Effector memory CD4-positive, alpha-beta T cell (primary cell): ENCODE results near the gene NPIPB2.
"Not testable (repeated sequence)": the region's sequence is repeated elsewhere in the genome, so short reads cannot be mapped to it uniquely, and the experiment has no call there.

Experiments
- DNase-seq, 3 donors: peaks; one replicate each; pipeline ENCODE4 v3.0.0-alpha.2; 2020
- H3K27ac ChIP-seq: 2 replicates; pipeline ENCODE4 v1.7.0; 2013; ENCODE audit warnings: mild to moderate bottlenecking, low read length, moderate library complexity; ENCODE audit not compliant: insufficient read depth, poor library complexity, severe bottlenecking
- H3K27me3 ChIP-seq: replicated peaks from 2 replicates; pipeline ENCODE4 v1.7.0; 2013; ENCODE audit warnings: mild to moderate bottlenecking, low read length; ENCODE audit not compliant: insufficient read depth, control insufficient read depth, poor library complexity, severe bottlenecking
- H3K36me3 ChIP-seq: 2 replicates; pipeline ENCODE4 v1.7.0; 2013; ENCODE audit warnings: mild to moderate bottlenecking, low read length, moderate library complexity; ENCODE audit not compliant: control insufficient read depth, insufficient read depth
- H3K4me1 ChIP-seq: 2 replicates; pipeline ENCODE4 v1.7.0; 2013; ENCODE audit warnings: low read length, mild to moderate bottlenecking; ENCODE audit not compliant: control insufficient read depth, insufficient read depth, poor library complexity, severe bottlenecking
- H3K4me3 ChIP-seq: 2 replicates; pipeline ENCODE4 v1.7.0; 2013; ENCODE audit warnings: low read length, low read depth, mild to moderate bottlenecking; ENCODE audit not compliant: insufficient read depth, poor library complexity, severe bottlenecking
- H3K9me3 ChIP-seq: 2 replicates; pipeline ENCODE4 v1.7.0; 2013; ENCODE audit warnings: mild to moderate bottlenecking, low read length, moderate library complexity; ENCODE audit not compliant: control insufficient read depth

NPIPB2 gene

DNA sequence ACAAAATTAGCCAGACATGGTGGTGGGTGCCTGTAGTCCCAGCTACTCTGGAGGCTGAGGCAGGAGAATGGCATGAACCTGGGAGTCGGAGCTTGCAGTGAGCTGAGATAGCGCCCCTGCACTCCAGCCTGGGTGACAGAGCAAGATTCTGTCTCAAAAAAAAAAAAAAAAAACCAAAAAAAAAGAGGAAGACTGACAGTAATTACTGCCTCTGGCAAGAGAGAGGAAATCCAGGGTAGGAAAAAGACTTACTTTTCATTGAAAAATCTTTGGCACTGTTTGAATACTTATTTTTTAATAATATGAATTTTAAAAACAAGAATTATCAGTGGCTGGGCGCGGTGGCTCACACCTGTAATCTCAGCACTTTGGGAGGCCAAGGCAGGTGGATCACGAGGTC is 20.6 kb upstream of the NPIPB2 start:
- not testable (repeated sequence) for H3K9me3 ChIP-seq, H3K27ac ChIP-seq, DNase-seq, H3K4me3 ChIP-seq, H3K4me1 ChIP-seq, H3K36me3 ChIP-seq, H3K27me3 ChIP-seq

DNA sequence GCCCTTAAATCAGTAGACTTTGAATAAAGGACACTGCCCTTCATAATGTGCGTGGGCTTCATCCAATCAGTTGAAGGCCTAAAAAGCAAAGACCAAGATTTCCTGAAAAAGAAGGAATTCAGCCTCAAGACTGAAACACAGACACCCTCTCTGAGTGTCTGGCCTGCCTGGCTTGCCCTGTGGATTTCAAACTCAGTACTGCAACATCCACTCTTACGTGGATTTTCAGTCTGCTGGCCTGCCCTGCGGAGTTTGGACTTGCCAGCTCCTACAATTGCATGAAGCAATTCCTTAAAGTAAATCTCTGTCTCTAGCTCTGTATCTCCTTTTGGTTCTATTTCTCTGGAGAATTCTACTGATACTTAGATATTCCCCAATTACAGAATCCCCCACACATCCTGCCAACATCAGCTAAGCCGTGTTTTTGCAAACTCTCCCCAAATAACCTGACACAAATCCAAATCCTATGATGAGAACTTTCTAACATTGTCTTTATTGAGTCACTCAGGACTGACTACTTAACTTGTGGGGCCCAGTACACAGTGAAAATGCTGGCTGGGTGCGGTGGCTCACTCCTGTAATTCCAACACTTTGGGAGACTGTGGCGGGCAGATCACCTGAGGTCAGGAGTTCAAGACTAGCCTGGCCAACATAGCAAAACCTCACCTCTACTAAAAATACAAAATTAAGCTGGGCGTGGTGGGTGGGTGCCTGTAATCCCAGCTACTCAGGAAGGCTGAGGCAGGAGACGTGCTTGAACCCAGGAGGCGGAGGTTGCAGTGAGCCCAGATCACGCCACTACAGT is 15.9 kb upstream of the NPIPB2 start:
- Histone ChIP-seq H3K36me3 (no peaks in the 10 kb centered on the region), H3K4me1 (no peaks in the 10 kb centered on the region), H3K4me3 (no peak overlapping the region), H3K27me3 (no peaks in the 10 kb centered on the region), H3K27ac (no peak overlapping the region), H3K9me3 (no peaks in the 10 kb centered on the region)
- no peak for DNase-seq

DNA sequence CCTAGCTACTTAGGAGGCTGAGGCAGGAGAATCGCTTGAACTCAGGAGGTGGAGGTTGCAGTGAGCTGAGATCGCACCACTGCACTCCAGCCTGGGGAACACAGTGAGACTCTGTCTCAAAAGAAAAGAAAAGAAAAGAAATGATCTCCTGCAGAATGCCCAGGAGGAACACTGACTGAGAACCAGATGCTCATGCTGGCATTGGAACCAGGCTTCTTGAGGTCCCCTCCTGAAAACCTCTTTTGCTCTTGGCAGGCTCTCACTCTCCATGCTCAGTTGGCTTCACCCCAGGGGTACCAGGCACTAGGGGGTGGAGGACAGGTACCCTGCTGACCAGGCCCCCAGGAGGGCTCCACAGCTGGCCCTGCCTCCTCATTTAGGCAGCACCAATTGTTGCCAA is 14.7 kb upstream of the NPIPB2 start:
- H3K4me1 ChIP-seq, result no peaks in the 10 kb centered on the region
- no peak overlapping the region for H3K27ac ChIP-seq
- H3K4me3 ChIP-seq, result no peak overlapping the region
- no peaks in the 10 kb centered on the region for H3K9me3 ChIP-seq
- DNase-seq, result no peak
- H3K27me3 ChIP-seq, result no peaks in the 10 kb centered on the region
- no peaks in the 10 kb centered on the region for H3K36me3 ChIP-seq

DNA sequence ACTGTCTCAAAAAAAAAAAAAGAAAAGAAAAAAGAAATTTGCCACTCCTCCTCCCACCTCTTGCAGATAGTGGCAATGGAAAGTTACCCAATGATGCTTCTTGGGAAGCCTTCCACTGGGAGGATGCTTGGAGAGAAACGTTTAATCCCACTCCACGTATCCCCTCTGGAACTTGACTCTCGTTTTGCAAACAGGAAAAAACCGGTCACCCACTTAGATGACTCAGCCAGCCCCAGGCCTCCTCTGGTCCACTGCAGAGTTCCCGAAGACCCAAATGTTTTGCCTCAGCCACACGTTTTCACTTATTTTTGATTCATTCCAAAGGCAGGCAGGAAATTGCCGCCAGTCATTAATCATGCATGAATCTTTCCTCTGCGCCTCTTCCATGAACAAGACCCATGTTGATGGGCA is 13.9 kb upstream of the NPIPB2 start:
- Histone ChIP-seq H3K27ac (no peak overlapping the region), H3K9me3 (no peaks in the 10 kb centered on the region), H3K36me3 (no peaks in the 10 kb centered on the region), H3K27me3 (no peaks in the 10 kb centered on the region), H3K4me3 (no peak overlapping the region), H3K4me1 (no peaks in the 10 kb centered on the region)
- no peak for DNase-seq

DNA sequence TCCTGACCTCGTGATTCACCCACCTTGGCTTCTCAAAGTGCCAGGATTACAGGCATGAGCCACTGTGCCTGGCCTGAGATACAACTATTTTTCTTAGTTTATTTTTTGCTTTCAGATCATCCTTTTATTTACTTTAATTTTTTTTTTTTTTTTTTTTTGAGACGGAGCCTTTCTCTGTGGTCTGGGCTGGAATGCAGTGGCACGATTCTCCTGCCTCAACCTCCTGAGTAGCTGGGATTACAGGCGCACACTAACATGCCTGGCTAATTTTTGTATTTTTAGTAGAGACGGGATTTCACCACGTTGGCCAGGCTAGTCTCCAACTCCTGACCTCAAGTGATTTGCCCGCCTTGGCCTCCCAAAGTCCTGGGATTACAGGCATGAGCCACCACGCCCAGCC is 11.7 kb upstream of the NPIPB2 start:
- H3K4me1 ChIP-seq, H3K27me3 ChIP-seq, H3K4me3 ChIP-seq, H3K36me3 ChIP-seq, H3K9me3 ChIP-seq, H3K27ac ChIP-seq, DNase-seq: not testable (repeated sequence)

DNA sequence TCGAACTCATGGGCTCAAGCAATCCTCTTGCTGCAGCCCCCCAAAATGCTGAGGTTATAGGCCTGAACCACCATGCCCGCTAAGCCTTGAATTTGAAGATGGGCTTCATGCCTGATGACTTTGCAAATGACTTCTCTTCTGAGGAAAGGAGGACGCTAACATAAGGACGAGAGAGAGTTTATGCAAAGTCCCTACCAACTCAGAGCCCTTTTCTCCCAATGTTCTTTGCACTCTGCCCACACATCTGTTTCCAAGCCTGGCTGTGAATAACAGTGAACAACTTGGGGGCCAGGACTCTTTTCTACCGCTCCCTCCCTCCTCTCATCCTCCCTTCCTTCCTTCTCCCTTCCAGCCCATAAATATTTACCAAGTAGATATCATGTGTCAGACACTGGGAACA is 8.5 kb upstream of the NPIPB2 start:
- no peak for DNase-seq
- Histone ChIP-seq H3K36me3 (no peaks in the 10 kb centered on the region), H3K27ac (no peak overlapping the region), H3K9me3 (no peaks in the 10 kb centered on the region), H3K4me3 (no peak overlapping the region), H3K4me1 (no peaks in the 10 kb centered on the region), H3K27me3 (no peaks in the 10 kb centered on the region)

DNA sequence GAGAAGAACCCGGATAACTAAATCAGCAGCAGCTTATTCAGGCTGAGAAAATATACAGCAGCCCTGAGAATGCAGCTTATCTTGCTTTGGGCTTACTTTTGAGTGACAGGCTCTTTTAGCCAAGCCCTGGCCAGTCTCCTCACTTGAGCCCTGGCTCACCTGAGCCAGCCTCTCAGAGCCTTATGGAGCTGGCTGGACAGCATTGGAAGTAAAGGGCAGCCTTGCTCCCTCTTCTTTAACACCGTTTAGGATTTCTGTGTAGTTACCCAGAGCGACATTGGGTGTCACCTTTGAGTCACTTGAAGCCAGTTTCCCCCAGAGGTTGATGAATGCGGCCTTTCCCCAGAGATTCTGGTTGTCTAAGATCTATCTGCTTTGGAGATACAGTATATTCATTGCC is 7.7 kb upstream of the NPIPB2 start:
- no peaks in the 10 kb centered on the region for H3K4me1 ChIP-seq
- H3K9me3 ChIP-seq, result no peaks in the 10 kb centered on the region
- H3K27ac ChIP-seq, result no peak overlapping the region
- no peaks in the 10 kb centered on the region for H3K36me3 ChIP-seq
- H3K4me3 ChIP-seq, result no peak overlapping the region
- H3K27me3 ChIP-seq, result no peaks in the 10 kb centered on the region
- DNase-seq, result no peak

DNA sequence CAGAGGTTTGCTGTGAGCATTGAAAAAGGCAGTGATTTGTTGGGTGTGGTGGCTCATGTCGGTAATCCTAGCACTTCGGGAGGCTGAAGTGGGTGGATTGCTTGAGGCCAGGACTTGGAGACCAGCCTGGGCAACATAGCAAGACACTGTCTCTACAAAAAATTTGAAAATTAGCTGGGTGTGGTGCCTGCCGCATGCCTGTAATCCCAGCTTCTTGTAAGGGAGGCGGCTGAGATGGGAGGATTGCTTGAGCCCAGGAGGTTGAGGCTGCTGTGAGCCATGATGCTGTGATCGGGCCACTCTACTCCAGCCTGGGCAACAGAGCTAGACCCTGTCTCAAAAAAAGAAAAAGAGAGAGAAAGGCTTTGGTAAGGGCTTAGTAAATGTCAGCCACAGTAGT is 7.0 kb upstream of the NPIPB2 start:
- Histone ChIP-seq H3K36me3 (no peaks in the 10 kb centered on the region), H3K27ac (no peak overlapping the region), H3K4me1 (no peaks in the 10 kb centered on the region), H3K9me3 (no peaks in the 10 kb centered on the region), H3K27me3 (no peaks in the 10 kb centered on the region), H3K4me3 (no peak overlapping the region)
- DNase-seq, result no peak

DNA sequence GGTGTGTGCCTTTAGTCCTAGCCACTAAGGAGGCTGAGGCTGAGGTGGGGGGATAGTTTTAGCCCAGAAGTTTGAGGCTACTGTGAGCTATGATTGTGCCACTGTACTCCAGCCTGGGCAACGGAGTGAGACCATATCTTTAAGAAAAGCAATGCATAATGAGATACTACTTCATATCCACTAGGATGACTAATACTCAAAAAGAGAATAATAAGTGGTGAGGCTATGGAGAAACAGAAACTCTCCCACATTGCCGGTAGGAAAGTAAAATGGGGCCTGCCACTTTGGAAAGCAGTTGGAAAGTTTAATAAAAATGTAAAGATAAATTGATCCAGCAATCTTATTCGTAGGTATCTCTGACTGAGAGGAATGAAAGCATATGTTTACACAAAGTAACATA is 4.6 kb upstream of the NPIPB2 start:
- no peak for DNase-seq
- Histone ChIP-seq H3K4me1 (no peaks in the 10 kb centered on the region), H3K4me3 (no peak overlapping the region), H3K27ac (no peak overlapping the region), H3K9me3 (no peaks in the 10 kb centered on the region), H3K36me3 (no peaks in the 10 kb centered on the region), H3K27me3 (no peaks in the 10 kb centered on the region)

DNA sequence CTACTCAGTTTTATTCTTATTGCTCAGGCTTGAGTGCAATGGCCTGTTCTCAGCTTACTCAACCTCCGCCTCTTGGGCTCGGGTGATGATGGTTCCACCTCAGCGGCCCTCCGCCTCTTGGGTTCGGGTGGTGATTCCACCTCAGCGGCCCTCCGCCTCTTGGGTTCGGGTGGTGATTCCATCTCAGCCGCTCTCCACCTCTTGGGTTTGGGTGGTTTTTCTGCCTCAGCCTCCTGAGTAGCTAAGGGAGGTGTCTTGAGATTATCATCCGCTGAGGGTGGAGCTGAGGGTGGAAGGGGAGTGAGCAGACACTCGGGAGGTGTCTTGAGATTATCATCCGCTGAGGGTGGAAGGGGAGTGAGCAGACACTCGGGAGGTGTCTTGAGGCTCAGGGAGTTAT is 14.5 kb downstream of the NPIPB2 start:
- not testable (repeated sequence) for H3K36me3 ChIP-seq, H3K4me1 ChIP-seq, H3K27me3 ChIP-seq, DNase-seq, H3K27ac ChIP-seq, H3K9me3 ChIP-seq, H3K4me3 ChIP-seq
